Chondrocyte (in vitro differentiated cells): Measurements from ENCODE around the gene NAV3. TPM values are rescaled to one million over a fixed set of nuclear protein-coding genes. Genes with fewer than 3 reads are reported as not detected.

Source experiments
- DNase-seq: peaks from one replicate; pipeline ENCODE4 v3.0.0; 2021; ENCODE audit warnings: mixed read lengths, low spot score
- H3K27ac Mint-ChIP-seq: one replicate; pipeline ENCODE4 v1.8.0; 2021; ENCODE audit warnings: mild to moderate bottlenecking, moderate library complexity, mixed read lengths; ENCODE audit not compliant: unreplicated experiment
- H3K27me3 Mint-ChIP-seq: 2 replicates; pipeline ENCODE4 v1.8.0; 2021; ENCODE audit warnings: low read depth, mixed read lengths
- H3K36me3 Mint-ChIP-seq: 2 replicates; pipeline ENCODE4 v1.8.0; 2021; ENCODE audit warnings: low read depth, mixed read lengths
- H3K4me1 Mint-ChIP-seq: 2 replicates; pipeline ENCODE4 v1.8.0; 2021; ENCODE audit warnings: low read depth, mild to moderate bottlenecking, mixed read lengths
- H3K4me3 Mint-ChIP-seq: one replicate; pipeline ENCODE4 v1.8.0; 2021; ENCODE audit warnings: mild to moderate bottlenecking, moderate library complexity, mixed read lengths; ENCODE audit not compliant: unreplicated experiment
- H3K9me3 Mint-ChIP-seq: 2 replicates; pipeline ENCODE4 v1.8.0; 2021; ENCODE audit warnings: low read depth, mixed read lengths
- total RNA-seq: library from RNA; stranded (reverse); gene quantifications from 3 replicates; pipeline ENCODE4 v1.2.1, GENCODE V29; 2021
- TF ChIP-seq, protein P1 (sequence below): fragments of 200-600 bp; sonication (generic); IDR thresholded peaks from 2 replicates; pipeline ENCODE4 v1.5.0; 2021; ENCODE audit warnings: antibody characterized with exemption, mild to moderate bottlenecking, moderate library complexity

NAV3 gene
- total RNA-seq, 1 donor from 2014 or later, result 29.9 TPM

DNA sequence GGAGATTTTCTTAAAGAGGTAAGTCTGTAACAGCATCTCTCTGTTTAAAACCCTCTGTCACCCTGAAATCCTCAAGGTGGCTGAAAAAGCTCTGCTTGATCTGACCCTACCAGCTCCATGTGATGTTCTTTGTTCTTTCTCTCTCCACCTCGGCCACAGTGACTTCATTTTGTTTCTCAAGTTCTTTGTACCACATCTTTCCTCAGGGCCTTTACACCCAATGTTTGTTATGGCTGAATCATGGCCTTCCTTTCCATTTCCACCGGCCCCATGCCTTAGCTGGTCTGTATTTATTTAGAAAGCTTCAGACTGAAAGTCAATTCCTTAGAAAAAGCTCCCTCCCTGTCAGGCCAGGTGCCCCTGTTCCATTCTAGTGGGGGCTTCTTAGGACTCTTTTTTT lies 431.2 kb downstream of the NAV3 start:
- Mint-ChIP-seq H3K36me3 (no peaks in the 10 kb centered on the region), H3K4me3 (no peak overlapping the region), H3K4me1 (no peaks in the 10 kb centered on the region), H3K27ac (no peak overlapping the region), H3K27me3 (peaks cover 21% of the 10 kb centered on the region), H3K9me3 (peaks cover 6% of the 10 kb centered on the region)
- no peak for DNase-seq
- TF ChIP-seq, protein P1, sequence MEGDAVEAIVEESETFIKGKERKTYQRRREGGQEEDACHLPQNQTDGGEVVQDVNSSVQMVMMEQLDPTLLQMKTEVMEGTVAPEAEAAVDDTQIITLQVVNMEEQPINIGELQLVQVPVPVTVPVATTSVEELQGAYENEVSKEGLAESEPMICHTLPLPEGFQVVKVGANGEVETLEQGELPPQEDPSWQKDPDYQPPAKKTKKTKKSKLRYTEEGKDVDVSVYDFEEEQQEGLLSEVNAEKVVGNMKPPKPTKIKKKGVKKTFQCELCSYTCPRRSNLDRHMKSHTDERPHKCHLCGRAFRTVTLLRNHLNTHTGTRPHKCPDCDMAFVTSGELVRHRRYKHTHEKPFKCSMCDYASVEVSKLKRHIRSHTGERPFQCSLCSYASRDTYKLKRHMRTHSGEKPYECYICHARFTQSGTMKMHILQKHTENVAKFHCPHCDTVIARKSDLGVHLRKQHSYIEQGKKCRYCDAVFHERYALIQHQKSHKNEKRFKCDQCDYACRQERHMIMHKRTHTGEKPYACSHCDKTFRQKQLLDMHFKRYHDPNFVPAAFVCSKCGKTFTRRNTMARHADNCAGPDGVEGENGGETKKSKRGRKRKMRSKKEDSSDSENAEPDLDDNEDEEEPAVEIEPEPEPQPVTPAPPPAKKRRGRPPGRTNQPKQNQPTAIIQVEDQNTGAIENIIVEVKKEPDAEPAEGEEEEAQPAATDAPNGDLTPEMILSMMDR, result no peak
